Measurements from ENCODE around the gene ACOX1. TPM values are rescaled to one million over a fixed set of nuclear protein-coding genes. Genes with fewer than 3 reads are reported as not detected.
A peak's percentile ranks its signal among the peaks of the same experiment; 100 is the strongest.

Gene ACOX1
- total RNA-seq, 1 donor from 2014 or later: 52.9 TPM

DNA sequence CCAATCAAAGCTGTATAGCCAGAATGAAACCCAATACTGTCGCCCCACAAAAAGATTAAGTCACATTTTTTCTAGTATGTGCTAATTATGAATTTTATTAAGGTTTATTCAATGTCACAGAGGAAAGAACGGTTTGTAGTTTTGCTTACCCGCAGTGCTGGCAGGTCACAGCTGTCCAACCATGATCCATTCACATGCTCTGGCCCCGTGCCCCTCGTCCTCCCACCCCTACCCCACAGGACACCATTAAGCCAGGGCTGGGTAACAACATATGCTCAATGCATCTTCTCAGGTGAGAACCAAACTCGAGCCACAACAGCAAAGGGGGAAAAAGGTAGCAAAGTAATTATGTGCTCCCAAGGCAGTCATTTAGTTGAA lies 37.5 kb downstream of the ACOX1 start:
- Mint-ChIP-seq H3K9me3 (ENCODE audit: unreplicated experiment) (peaks cover 8% of the 10 kb centered on the region), H3K27me3 (ENCODE audit: unreplicated experiment) (no peaks in the 10 kb centered on the region), H3K36me3 (ENCODE audit: unreplicated experiment) (no peaks in the 10 kb centered on the region), H3K4me1 (ENCODE audit: low read depth, unreplicated experiment) (peaks cover 6% of the 10 kb centered on the region), H3K4me3 (ENCODE audit: unreplicated experiment) (peak overlapping the region; percentile 81), H3K27ac (ENCODE audit: unreplicated experiment) (no peak overlapping the region)
- TF ChIP-seq CTCF (IDR thresholded peaks at IDR 0.05; ENCODE audit: partially characterized antibody, unreplicated experiment): no peak
- no peak for DNase-seq

GRCh38 chr17:75940727-75941441 lies 38.1 kb downstream of the ACOX1 start, which contains the start of gene FBF1:
TSS of gene FBF1 (minus strand) at chr17:75941042. CDS start at chr17:75938149, 2,893 bp downstream.
- Mint-ChIP-seq H3K9me3 (ENCODE audit: unreplicated experiment) (peaks cover 8% of the 10 kb centered on the region), H3K36me3 (ENCODE audit: unreplicated experiment) (no peaks in the 10 kb centered on the region), H3K27ac (ENCODE audit: unreplicated experiment) (peak within 1 kb of the TSS; percentile 78), H3K4me1 (ENCODE audit: low read depth, unreplicated experiment) (peaks cover 6% of the 10 kb centered on the region), H3K4me3 (ENCODE audit: unreplicated experiment) (peak within 1 kb of the TSS; percentile 87), H3K27me3 (ENCODE audit: unreplicated experiment) (no peaks in the 10 kb centered on the region)
- peak; percentile 96 for DNase-seq
- no peak for TF ChIP-seq CTCF (IDR thresholded peaks at IDR 0.05; ENCODE audit: partially characterized antibody, unreplicated experiment)

DNA sequence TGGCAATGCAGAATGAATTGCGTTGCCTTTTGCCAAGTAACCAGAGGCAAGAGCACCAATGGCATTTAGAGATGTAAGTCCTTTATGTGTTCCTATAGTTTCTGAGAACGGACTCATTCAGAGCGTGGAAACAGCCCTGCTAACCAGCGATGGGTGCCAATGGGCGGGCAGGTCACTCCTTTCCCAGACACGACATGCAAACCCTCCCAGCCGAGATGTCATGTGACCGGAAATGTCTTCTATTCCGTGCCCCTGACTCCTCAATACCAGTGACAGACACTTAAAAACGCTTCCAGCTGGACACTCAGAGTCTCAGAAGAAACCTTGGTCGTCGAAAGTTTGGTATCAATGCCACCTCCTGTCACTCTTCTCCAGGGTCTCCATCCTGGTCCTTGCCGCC lies 41.3 kb downstream of the ACOX1 start:
- no peak overlapping the region for H3K4me3 Mint-ChIP-seq (ENCODE audit: unreplicated experiment)
- no peaks in the 10 kb centered on the region for H3K36me3 Mint-ChIP-seq (ENCODE audit: unreplicated experiment)
- H3K27ac Mint-ChIP-seq (ENCODE audit: unreplicated experiment): no peak overlapping the region
- no peaks in the 10 kb centered on the region for H3K27me3 Mint-ChIP-seq (ENCODE audit: unreplicated experiment)
- H3K4me1 Mint-ChIP-seq (ENCODE audit: low read depth, unreplicated experiment): peaks cover 6% of the 10 kb centered on the region
- DNase-seq: no peak
- H3K9me3 Mint-ChIP-seq (ENCODE audit: unreplicated experiment): peaks cover 8% of the 10 kb centered on the region
- no peak for TF ChIP-seq CTCF (IDR thresholded peaks at IDR 0.05; ENCODE audit: partially characterized antibody, unreplicated experiment)

DNA sequence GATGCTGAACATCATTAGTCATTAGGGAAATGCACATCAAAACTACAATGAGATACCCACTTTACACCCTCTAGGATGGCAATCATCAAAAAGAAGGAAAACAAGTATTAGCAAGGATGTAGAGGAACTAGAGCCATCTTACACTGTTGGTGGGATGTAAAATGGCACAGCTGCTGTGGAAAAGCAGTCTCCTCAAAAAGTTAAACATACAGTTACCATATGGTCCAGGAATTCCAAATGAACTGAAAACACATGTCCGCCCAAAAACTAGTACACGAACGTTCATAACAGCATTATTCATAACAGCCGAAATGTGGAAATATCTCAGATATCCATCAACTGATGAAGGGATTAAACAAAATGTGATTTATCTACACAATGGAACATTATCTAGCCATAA lies 45.2 kb downstream of the ACOX1 start:
- H3K4me3 Mint-ChIP-seq (ENCODE audit: unreplicated experiment): no peak overlapping the region
- H3K27me3 Mint-ChIP-seq (ENCODE audit: unreplicated experiment): peaks cover 2% of the 10 kb centered on the region
- no peaks in the 10 kb centered on the region for H3K36me3 Mint-ChIP-seq (ENCODE audit: unreplicated experiment)
- H3K9me3 Mint-ChIP-seq (ENCODE audit: unreplicated experiment): peaks cover 3% of the 10 kb centered on the region
- no peaks in the 10 kb centered on the region for H3K4me1 Mint-ChIP-seq (ENCODE audit: low read depth, unreplicated experiment)
- no peak for TF ChIP-seq CTCF (IDR thresholded peaks at IDR 0.05; ENCODE audit: partially characterized antibody, unreplicated experiment)
- no peak for DNase-seq
- H3K27ac Mint-ChIP-seq (ENCODE audit: unreplicated experiment): no peak overlapping the region

DNA sequence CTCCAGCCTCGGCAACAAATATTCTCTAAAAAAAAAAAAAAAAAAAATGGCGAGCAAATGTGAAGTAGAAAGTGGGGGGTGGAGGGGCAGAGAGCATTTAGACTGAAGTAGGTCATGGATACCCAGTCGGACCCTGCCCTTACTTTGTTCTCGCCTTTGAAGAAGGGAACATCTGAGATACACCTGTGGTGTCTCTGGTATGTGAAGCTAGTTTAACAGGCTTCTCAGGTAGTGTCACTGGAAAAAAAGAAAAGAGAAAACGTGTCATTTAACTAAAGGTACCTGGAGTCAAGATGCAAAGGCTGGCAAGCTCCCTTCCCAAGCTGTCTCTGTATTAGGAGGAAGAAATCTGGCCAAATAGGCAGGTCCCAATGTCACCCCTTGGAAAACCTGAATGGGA lies 46.1 kb downstream of the ACOX1 start:
- H3K4me3 Mint-ChIP-seq (ENCODE audit: unreplicated experiment): no peak overlapping the region
- peaks cover 3% of the 10 kb centered on the region for H3K9me3 Mint-ChIP-seq (ENCODE audit: unreplicated experiment)
- no peaks in the 10 kb centered on the region for H3K36me3 Mint-ChIP-seq (ENCODE audit: unreplicated experiment)
- DNase-seq: no peak
- no peaks in the 10 kb centered on the region for H3K4me1 Mint-ChIP-seq (ENCODE audit: low read depth, unreplicated experiment)
- H3K27ac Mint-ChIP-seq (ENCODE audit: unreplicated experiment): no peak overlapping the region
- H3K27me3 Mint-ChIP-seq (ENCODE audit: unreplicated experiment): peaks cover 3% of the 10 kb centered on the region
- TF ChIP-seq CTCF (IDR thresholded peaks at IDR 0.05; ENCODE audit: partially characterized antibody, unreplicated experiment): no peak

Data from glutamatergic neuron (in vitro differentiated cells).